Neuronal stem cell (in vitro differentiated cells): Measurements from ENCODE around the gene STXBP1.
A peak's percentile ranks its signal among the peaks of the same experiment; 100 is the strongest.
"Not testable (repeated sequence)": the region's sequence is repeated elsewhere in the genome, so short reads cannot be mapped to it uniquely, and the experiment has no call there.

Experiments used
- DNase-seq: peaks from one replicate; pipeline ENCODE4 v3.0.0-alpha.2; 2013; ENCODE audit warnings: low spot score
- H2AFZ ChIP-seq: one replicate; pipeline ENCODE4 v1.6.1; 2013; ENCODE audit warnings: mild to moderate bottlenecking, low read length, inconsistent platforms
- H2AK5ac ChIP-seq: 2 replicates; pipeline ENCODE4 v1.6.1; 2013; ENCODE audit warnings: low read depth, mild to moderate bottlenecking, inconsistent platforms, low read length, moderate library complexity, mixed read lengths
- H2BK120ac ChIP-seq: 2 replicates; pipeline ENCODE4 v1.6.1; 2013; ENCODE audit warnings: low read depth, mild to moderate bottlenecking, inconsistent platforms, low read length, moderate library complexity, mixed read lengths
- H2BK12ac ChIP-seq: one replicate; pipeline ENCODE4 v1.6.1; 2013; ENCODE audit warnings: low read length, inconsistent platforms
- H2BK15ac ChIP-seq: 2 replicates; pipeline ENCODE4 v1.6.1; 2013; ENCODE audit warnings: mild to moderate bottlenecking, low read length, inconsistent platforms, mixed read lengths
- H2BK5ac ChIP-seq: one replicate; pipeline ENCODE4 v1.6.1; 2013; ENCODE audit warnings: inconsistent platforms, mild to moderate bottlenecking, low read length, moderate library complexity
- H3K14ac ChIP-seq: one replicate; pipeline ENCODE4 v1.6.1; 2013; ENCODE audit warnings: low read length, inconsistent platforms
- H3K18ac ChIP-seq: 2 replicates; pipeline ENCODE4 v1.6.1; 2013; ENCODE audit warnings: low read length, inconsistent platforms
- H3K23ac ChIP-seq: 2 replicates; pipeline ENCODE4 v1.6.1; 2013; ENCODE audit warnings: low read depth, mild to moderate bottlenecking, mixed read lengths, low read length, inconsistent platforms; ENCODE audit not compliant: poor library complexity
- H3K27ac ChIP-seq: replicated peaks from 3 replicates; pipeline ENCODE4 v1.5.1; 2013; ENCODE audit warnings: low read length, inconsistent platforms
- H3K27me3 ChIP-seq, 3 experiments: 2 replicates each; pipeline ENCODE4 v1.6.1; 2013; ENCODE audit warnings: low read length in 3 of 3, mild to moderate bottlenecking in 2 of 3, inconsistent platforms in 1 of 3, low read depth in 1 of 3, mixed read lengths in 1 of 3, moderate library complexity in 1 of 3; ENCODE audit not compliant: control insufficient read depth in 3 of 3, insufficient read depth in 3 of 3
- H3K36me3 ChIP-seq, 2 donors: replicated peaks in 1 of 2; 2 replicates each; pipeline ENCODE4 v1.6.1; 2013; ENCODE audit warnings: low read length in 2 of 2; ENCODE audit not compliant: control insufficient read depth in 2 of 2, insufficient read depth in 2 of 2
- H3K4ac ChIP-seq: 2 replicates; pipeline ENCODE4 v1.6.1; 2013; ENCODE audit warnings: inconsistent platforms, mild to moderate bottlenecking, low read length, moderate library complexity
- H3K4me1 ChIP-seq, 2 donors: 1 replicate in 1 of 2; 2 replicates in 1 of 2; pipeline ENCODE4 v1.6.1; 2013; ENCODE audit warnings: low read length in 2 of 2, low read depth in 1 of 2; ENCODE audit not compliant: control insufficient read depth in 2 of 2, insufficient read depth in 1 of 2
- H3K4me2 ChIP-seq: one replicate; pipeline ENCODE4 v1.6.1; 2013; ENCODE audit warnings: mild to moderate bottlenecking, low read length, inconsistent platforms; ENCODE audit not compliant: insufficient read depth, poor library complexity, severe bottlenecking
- H3K4me3 ChIP-seq, 2 donors: 2 replicates each; pipeline ENCODE4 v1.5.1; 2013; ENCODE audit warnings: low read length in 2 of 2, mild to moderate bottlenecking in 2 of 2, inconsistent platforms in 1 of 2, moderate library complexity in 1 of 2
- H3K79me1 ChIP-seq: one replicate; pipeline ENCODE4 v1.6.1; 2013; ENCODE audit warnings: low read depth, mild to moderate bottlenecking, inconsistent platforms, low read length, moderate library complexity
- H3K9ac ChIP-seq: one replicate; pipeline ENCODE4 v1.6.1; 2013; ENCODE audit warnings: mild to moderate bottlenecking, low read depth, low read length, inconsistent platforms; ENCODE audit not compliant: poor library complexity
- H3K9me3 ChIP-seq, 2 donors: replicated peaks in 1 of 2; 2 replicates each; pipeline versions ENCODE3 to v1.6.1; 2013; ENCODE audit warnings: low read length in 2 of 2, mild to moderate bottlenecking in 2 of 2, inconsistent platforms in 1 of 2, low read depth in 1 of 2, mixed read lengths in 1 of 2, moderate library complexity in 1 of 2; ENCODE audit not compliant: control insufficient read depth in 2 of 2, insufficient read depth in 1 of 2
- H4K8ac ChIP-seq: one replicate; pipeline ENCODE4 v1.6.1; 2013; ENCODE audit warnings: low read depth, mild to moderate bottlenecking, inconsistent platforms, low read length, moderate library complexity
- H4K91ac ChIP-seq: one replicate; pipeline ENCODE4 v1.6.1; 2013; ENCODE audit warnings: low read length, low read depth, mild to moderate bottlenecking, inconsistent platforms; ENCODE audit not compliant: poor library complexity
- WGBS, 2 donors: extraction: QIAGEN DNeasy Blood & Tissue Kit; methylation state at CpG; one replicate each; pipeline ENCODE4 v1.1.7; 2013; ENCODE audit warnings: missing lambda C conversion rate in 2 of 2, mixed read lengths in 1 of 2; ENCODE audit not compliant: insufficient read length in 2 of 2, insufficient replicate concordance in 1 of 2; ENCODE audit errors: extremely low coverage in 2 of 2; 5-methylcytosine and 5-hydroxymethylcytosine counted together

The STXBP1 gene

DNA sequence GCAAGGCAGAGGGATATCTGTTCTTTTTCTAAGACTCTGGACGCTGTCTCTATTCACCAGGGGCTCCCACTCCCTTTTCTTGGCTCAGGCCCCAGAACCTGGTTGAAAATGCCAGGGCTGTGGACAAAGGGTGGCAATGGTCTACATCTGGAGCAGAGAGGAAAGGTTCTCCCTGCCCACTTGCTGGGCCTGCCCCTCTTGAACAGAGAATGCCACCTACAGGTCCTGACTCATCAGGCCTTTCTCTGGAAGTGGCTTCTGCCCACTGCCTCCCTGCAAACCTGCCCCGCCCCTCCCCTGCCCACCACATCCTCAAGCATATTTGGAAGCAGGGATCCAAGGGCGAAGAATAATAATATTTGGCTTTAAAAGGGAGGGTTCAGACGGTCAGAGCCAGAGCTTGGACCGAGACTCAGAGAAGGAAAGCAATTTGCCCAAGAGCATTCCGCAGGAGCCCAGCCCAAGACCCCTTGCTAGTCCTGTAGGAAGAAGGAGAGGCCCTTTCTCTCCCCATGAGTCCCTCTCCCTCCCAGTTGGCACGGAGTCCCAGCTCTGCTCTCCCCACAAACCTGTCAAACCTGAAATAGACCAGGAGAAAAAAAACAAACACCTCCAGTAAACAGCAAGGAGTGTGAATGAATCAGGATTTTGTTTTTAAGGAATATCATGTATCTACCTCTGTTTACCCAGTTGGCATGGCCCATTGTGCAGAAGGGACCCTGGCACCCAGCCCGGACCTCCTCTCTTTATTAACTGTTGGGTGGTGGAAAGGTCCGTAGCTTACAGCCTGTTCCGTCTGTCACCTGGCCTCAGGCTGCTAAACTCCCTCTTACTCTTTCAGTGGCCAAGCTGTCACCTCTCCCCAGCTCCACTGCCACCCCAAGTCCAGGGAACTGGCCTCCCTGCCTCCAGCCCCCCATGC is 37.7 kb upstream of the STXBP1 start:
- DNase-seq = no peak
- Histone ChIP-seq H3K4me1 (peaks cover 18 to 19% of the 10 kb centered on the region in 2 donors), H2AK5ac (peak overlapping the region; percentile 68), H3K23ac (no peak overlapping the region), H2BK12ac (no peak overlapping the region), H2AFZ (no peak overlapping the region), H3K14ac (no peak overlapping the region), H3K4me3 (no peak overlapping the region), H2BK120ac (no peak overlapping the region), H4K8ac (no peak overlapping the region), H3K9me3 (no peaks in the 10 kb centered on the region), H3K9ac (no peak overlapping the region), H3K18ac (peak overlapping the region; percentile 52), H3K79me1 (no peaks in the 10 kb centered on the region), H3K27ac (no peak overlapping the region), H3K27me3 (peaks cover 0 to 9% (median 0%) of the 10 kb centered on the region in 3 experiments), H2BK5ac (no peak overlapping the region), H4K91ac (no peak overlapping the region), H3K4me2 (no peak overlapping the region), H3K36me3 (no peaks in the 10 kb centered on the region), H2BK15ac (peak overlapping the region; percentile 9), H3K4ac (no peak overlapping the region)
- WGBS, 2 donors = no CpG with 5 or more reads among the region's 10 CpGs

DNA sequence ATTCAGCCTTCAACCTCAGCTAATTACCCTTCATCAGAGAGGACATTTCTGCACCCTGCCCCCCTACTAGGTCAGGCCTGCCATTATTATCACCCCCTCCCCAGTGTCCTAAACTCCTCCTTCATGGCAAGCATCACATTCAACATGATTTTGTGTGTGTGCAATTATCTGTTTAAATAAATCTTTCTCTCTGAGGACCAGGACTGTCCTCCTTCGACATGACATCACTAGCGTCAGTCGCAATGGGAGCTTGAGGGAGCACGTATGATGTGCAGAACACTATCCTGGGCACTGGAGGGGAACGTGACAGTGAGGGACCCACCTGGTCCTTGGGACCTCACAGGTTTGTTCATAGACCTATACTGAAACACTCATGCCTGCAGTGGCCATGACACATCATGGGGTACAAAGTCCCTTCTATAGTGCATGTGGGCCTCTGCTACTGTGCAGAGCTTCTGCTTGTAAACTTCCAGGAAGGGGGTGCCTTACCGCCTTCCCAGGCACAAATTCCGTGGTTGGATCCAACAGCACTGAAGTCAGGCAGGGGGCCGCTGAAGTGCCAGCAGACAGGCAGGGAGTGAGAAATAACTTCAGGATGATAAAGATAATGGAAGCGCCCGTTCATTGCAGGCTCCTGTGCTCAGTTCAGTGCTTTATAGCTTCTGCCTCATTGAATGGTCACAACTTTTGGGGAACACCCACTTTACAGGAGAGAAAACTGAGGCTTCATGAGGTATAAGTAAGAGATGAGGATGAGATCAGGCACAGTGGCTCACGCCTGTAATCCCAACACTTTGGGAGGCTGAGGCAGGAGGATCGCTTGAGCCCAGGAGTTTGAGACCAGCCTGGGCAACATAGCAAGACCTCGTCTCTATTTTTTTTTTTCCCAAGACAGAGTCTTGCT is 36.0 kb upstream of the STXBP1 start:
- peaks cover 9 to 10% of the 10 kb centered on the region in 2 donors for H3K4me1 ChIP-seq
- no peaks in the 10 kb centered on the region for H3K79me1 ChIP-seq
- no peak overlapping the region for H4K91ac ChIP-seq
- no peak overlapping the region for H4K8ac ChIP-seq
- no peak overlapping the region for H3K27ac ChIP-seq
- H3K4me3 ChIP-seq = no peak overlapping the region
- no peaks in the 10 kb centered on the region for H3K36me3 ChIP-seq
- DNase-seq = no peak
- no peak overlapping the region for H3K4ac ChIP-seq
- no peak overlapping the region for H3K4me2 ChIP-seq
- no peak overlapping the region for H3K18ac ChIP-seq
- H2AK5ac ChIP-seq = no peak overlapping the region
- WGBS, 2 donors = no CpG with 5 or more reads among the region's 13 CpGs
- H3K14ac ChIP-seq = no peak overlapping the region
- H3K23ac ChIP-seq = no peak overlapping the region
- no peak overlapping the region for H2AFZ ChIP-seq
- no peak overlapping the region for H2BK120ac ChIP-seq
- H2BK15ac ChIP-seq = no peak overlapping the region
- H2BK12ac ChIP-seq = no peak overlapping the region
- H2BK5ac ChIP-seq = no peak overlapping the region
- H3K27me3 ChIP-seq = no peaks in the 10 kb centered on the region
- no peaks in the 10 kb centered on the region for H3K9me3 ChIP-seq
- no peak overlapping the region for H3K9ac ChIP-seq

DNA sequence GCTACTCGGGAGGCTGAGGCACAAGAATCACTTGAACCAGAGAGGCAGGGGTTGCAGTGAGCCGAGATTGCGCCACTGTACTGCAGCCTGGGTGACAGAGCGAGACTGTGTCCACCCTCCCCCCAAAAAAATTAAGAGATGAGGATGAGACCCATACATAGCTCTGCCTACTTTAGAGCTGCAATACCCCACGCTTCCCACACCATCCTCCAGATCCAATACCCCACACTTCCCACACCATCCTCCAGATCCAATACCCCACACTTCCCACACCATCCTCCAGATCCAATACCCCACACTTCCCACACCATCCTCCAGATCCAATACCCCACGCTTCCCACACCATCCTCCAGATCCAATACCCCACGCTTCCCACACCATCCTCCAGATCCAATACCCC is 34.9 kb upstream of the STXBP1 start:
- H3K4me2 ChIP-seq, H2BK120ac ChIP-seq, H3K79me1 ChIP-seq, H2AK5ac ChIP-seq, H2BK5ac ChIP-seq, H3K4ac ChIP-seq, H3K23ac ChIP-seq, H3K18ac ChIP-seq, H3K27me3 ChIP-seq, H3K36me3 ChIP-seq, DNase-seq, H2AFZ ChIP-seq, H3K4me3 ChIP-seq, H3K14ac ChIP-seq, H2BK15ac ChIP-seq, H3K9me3 ChIP-seq, H2BK12ac ChIP-seq, H3K4me1 ChIP-seq, H3K9ac ChIP-seq, H3K27ac ChIP-seq, H4K8ac ChIP-seq, H4K91ac ChIP-seq: not testable (repeated sequence)
- WGBS, 2 donors = no CpG with 5 or more reads among the region's 7 CpGs

GRCh38 chr9:127578627-127578951 is 33.5 kb upstream of the STXBP1 start:
- DNase-seq = no peak
- H3K27ac ChIP-seq = no peak overlapping the region
- peak overlapping the region in 1 of 2 donors; percentile 19 for H3K4me3 ChIP-seq
- H2BK12ac ChIP-seq = no peak overlapping the region
- H3K9me3 ChIP-seq = no peaks in the 10 kb centered on the region
- H3K4me2 ChIP-seq = no peak overlapping the region
- H3K36me3 ChIP-seq = no peaks in the 10 kb centered on the region
- H3K4me1 ChIP-seq = peaks cover 9 to 10% of the 10 kb centered on the region in 2 donors
- no peak overlapping the region for H2BK120ac ChIP-seq
- no peaks in the 10 kb centered on the region for H3K79me1 ChIP-seq
- peak overlapping the region; percentile 89 for H2AFZ ChIP-seq
- WGBS, 2 donors = no CpG with 5 or more reads among the region's 5 CpGs
- no peak overlapping the region for H2BK15ac ChIP-seq
- no peak overlapping the region for H4K91ac ChIP-seq
- no peak overlapping the region for H3K9ac ChIP-seq
- H3K27me3 ChIP-seq = no peaks in the 10 kb centered on the region
- no peak overlapping the region for H4K8ac ChIP-seq
- no peak overlapping the region for H2AK5ac ChIP-seq
- H3K18ac ChIP-seq = peak overlapping the region; percentile 8
- H2BK5ac ChIP-seq = no peak overlapping the region
- no peak overlapping the region for H3K14ac ChIP-seq
- no peak overlapping the region for H3K23ac ChIP-seq
- H3K4ac ChIP-seq = no peak overlapping the region
